K562 (cell line): ENCODE results near the gene CKS2. TPM values are rescaled to one million over a fixed set of nuclear protein-coding genes. Genes with fewer than 3 reads are reported as not detected.

Experiments
- ARHGAP35 ChIP-seq: fragments of 450-650 bp; IDR thresholded peaks from 2 replicates; pipeline ENCODE4 v1.6.1; 2018; ENCODE audit not compliant: partially characterized antibody
- ATF3 ChIP-seq, 2 experiments: fragments of 450-650 bp in 1 of 2; sonication (generic) in 1 of 2; formaldehyde crosslinking in 1 of 2; IDR thresholded peaks in 1 of 2; conservative IDR thresholded peaks in 1 of 2; 2 replicates each; pipeline versions ENCODE4 v1.6.1 to v1.8.1; 2016 to 2023; ENCODE audit warnings: mild to moderate bottlenecking in 2 of 2, moderate library complexity in 2 of 2, inconsistent platforms in 1 of 2, missing genetic modification reagents in 1 of 2
- CBFA2T2 ChIP-seq: fragments of 450-650 bp; conservative IDR thresholded peaks from 2 replicates; pipeline ENCODE4 v1.6.1; 2017; ENCODE audit warnings: mild to moderate bottlenecking
- CBX8 ChIP-seq: fragments of 200-600 bp; sonication (generic); IDR thresholded peaks from 2 replicates; pipeline ENCODE4 v1.6.1; 2012; ENCODE audit warnings: borderline replicate concordance, mixed run types, low read depth, mild to moderate bottlenecking, moderate library complexity, mixed read lengths, low read length, control low read depth, inconsistent platforms; ENCODE audit not compliant: poor library complexity, severe bottlenecking; ENCODE audit errors: extremely low read depth
- CREB3L1 ChIP-seq: fragments of 450-650 bp; IDR thresholded peaks from 2 replicates; pipeline ENCODE4 v1.6.1; 2014; ENCODE audit warnings: low read depth, mild to moderate bottlenecking, moderate library complexity, borderline replicate concordance
- CTBP1 ChIP-seq: fragments of 450-650 bp; IDR thresholded peaks from 2 replicates; pipeline ENCODE4 v1.6.1; 2016; ENCODE audit warnings: borderline replicate concordance
- FIP1L1 ChIP-seq: fragments of 200-400 bp; formaldehyde crosslinking; IDR thresholded peaks from 2 replicates; pipeline ENCODE4 v1.6.1; 2018; ENCODE audit warnings: mild to moderate bottlenecking, low read depth, low read length; ENCODE audit not compliant: poor library complexity, severe bottlenecking
- FOS ChIP-seq: IDR thresholded peaks from 3 replicates; pipeline ENCODE4 v1.6.1; 2011; ENCODE audit not compliant: insufficient read length; ENCODE audit errors: extremely low read depth
- JUN ChIP-seq, 2 experiments: sonication (generic) in 1 of 2; formaldehyde crosslinking in 1 of 2; IDR thresholded peaks; 2 replicates each; pipeline versions ENCODE4 v1.6.1 to v1.8.0; 2012 to 2022; ENCODE audit warnings: borderline replicate concordance in 2 of 2, mild to moderate bottlenecking in 2 of 2, improper control_type of control experiment in 1 of 2, low read depth in 1 of 2, low read length in 1 of 2, missing genetic modification reagents in 1 of 2
- KHSRP ChIP-seq: fragments of 450-650 bp; IDR thresholded peaks from 2 replicates; pipeline ENCODE4 v1.6.1; 2017
- MLLT1 ChIP-seq, 2 experiments: fragments of 450-650 bp; IDR thresholded peaks; 2 replicates each; pipeline ENCODE4 v1.6.1; 2016
- NR2F6 ChIP-seq: fragments of 450-650 bp; formaldehyde crosslinking; IDR thresholded peaks from 2 replicates; pipeline ENCODE4 v1.4.0; 2020; ENCODE audit warnings: mild to moderate bottlenecking
- PHF8 ChIP-seq: fragments of 200-600 bp; sonication (generic); IDR thresholded peaks from 2 replicates; pipeline ENCODE4 v1.6.1; 2012; ENCODE audit warnings: mixed run types, mild to moderate bottlenecking, inconsistent platforms, low read length, moderate library complexity, borderline replicate concordance
- PKNOX1 ChIP-seq: fragments of 450-650 bp; IDR thresholded peaks from 2 replicates; pipeline ENCODE4 v1.6.1; 2016
- PTBP1 ChIP-seq: fragments of 200-400 bp; formaldehyde crosslinking; IDR thresholded peaks from 2 replicates; pipeline ENCODE4 v1.6.1; 2017; ENCODE audit warnings: low read depth, low read length
- RFX5 ChIP-seq: IDR thresholded peaks from 2 replicates; pipeline ENCODE4 v1.6.1; 2011; ENCODE audit warnings: low read depth, mild to moderate bottlenecking, improper control_type of control experiment, low read length
- SOX6 ChIP-seq: fragments of 450-650 bp; IDR thresholded peaks from 2 replicates; pipeline ENCODE4 v1.6.1; 2014; ENCODE audit warnings: mild to moderate bottlenecking
- SUPT5H ChIP-seq: fragments of 450-650 bp; IDR thresholded peaks from 2 replicates; pipeline ENCODE4 v1.6.1; 2016
- TGIF2 ChIP-seq: sonication (generic); formaldehyde crosslinking; IDR thresholded peaks from 2 replicates; pipeline ENCODE4 v1.8.1; 2022; ENCODE audit warnings: mild to moderate bottlenecking, missing genetic modification reagents, moderate library complexity
- ZBTB17 ChIP-seq: fragments of 450-650 bp; formaldehyde crosslinking; IDR thresholded peaks from 2 replicates; pipeline ENCODE4 v1.4.0; 2020; ENCODE audit warnings: mild to moderate bottlenecking
- ZBTB7A ChIP-seq: IDR thresholded peaks from 2 replicates; pipeline ENCODE4 v1.6.1; 2011; ENCODE audit warnings: low read depth, mild to moderate bottlenecking, low read length, moderate library complexity, borderline replicate concordance; ENCODE audit not compliant: control insufficient read depth
- ZSCAN32 ChIP-seq: fragments of 450-650 bp; formaldehyde crosslinking; IDR thresholded peaks from 2 replicates; pipeline ENCODE4 v1.4.0; 2020; ENCODE audit warnings: mild to moderate bottlenecking, moderate library complexity
- polyA plus RNA-seq, 8 experiments: library from polyadenylated mRNA; depleted of rRNA in 4 of 8; stranded (reverse) in 5 of 8; unstranded in 3 of 8; fragments of >200 nt; fragmentation: Nextera tagmentation in 2 of 8; fragmentation: Illumina TruSeq in 1 of 8; extraction: Ambion mirVana in 2 of 8; extraction: Trizol in 1 of 8; gene quantifications; 2 replicates each; pipeline versions ENCODE4 v1.2.1 to v1.2.3, GENCODE V29; 2011 to 2014; ENCODE audit warnings: inconsistent platforms in 1 of 8, missing spikeins in 1 of 8
- total RNA-seq, 7 experiments: library from RNA; depleted of rRNA in 6 of 7; stranded (reverse); fragments of >200 nt in 6 of 7; fragmentation: Illumina TruSeq in 2 of 7; extraction: Trizol in 2 of 7; gene quantifications; 2 replicates each; pipeline versions ENCODE4 v1.2.1 to v1.2.3, GENCODE V29; 2011 to 2021; ENCODE audit warnings: low replicate concordance in 1 of 7

The CKS2 gene
- total and polyA plus RNA-seq, 9 of the 15 experiments (the other 6 are each of a cell fraction or from before 2014, with no cell fraction given): 123 to 941 (median 321) TPM

- TF ChIP-seq JUN (IDR thresholded peaks at IDR 0.05; ENCODE audit: borderline replicate concordance, low read depth, low read length) (peak; percentile 52; the same call in 1 of the 2 replicates), JUN (CRISPR knock-in tag; IDR thresholded peaks at IDR 0.05; ENCODE audit: borderline replicate concordance) (no peak), RFX5 (peak; percentile 95), SUPT5H (peak; percentile 95), MLLT1 (IDR thresholded peaks at IDR 0.05) (peak in 1 of 2 experiments; percentile 63; a peak in 1 of 4 replicates), CBFA2T2 (no peak), FIP1L1 (no peak), PHF8 (peak; percentile 70; the same call in 1 of the 2 replicates), CBX8 (no peak), ARHGAP35 (no peak), FOS (peak; percentile 83), ZBTB7A (peak; percentile 43; the same call in 1 of the 2 replicates), KHSRP (peak; percentile 56; the same call in 1 of the 2 replicates), CREB3L1 (0 out of 2 replicates have a peak, but pooled peaks have one; percentile 59), ZSCAN32 (no peak), TGIF2 (CRISPR knock-in tag) (no peak), NR2F6 (CRISPR knock-in tag) (no peak), ZBTB17 (CRISPR knock-in tag) (peak; percentile 38; the same call in 1 of the 2 replicates), SOX6 (no peak), CTBP1 (0 out of 2 replicates have a peak, but pooled peaks have one; percentile 18), PTBP1 (no peak), PKNOX1 (peak; percentile 86), ATF3 (IDR thresholded peaks at IDR 0.05) (peak; percentile 84), ATF3 (CRISPR knock-in tag; conservative IDR thresholded peaks at IDR 0.05) (no peak)
Observed at GRCh38 chr9:89310475-89311345, at the start of gene CKS2 (continued).
